GM19467 (cell line): Measurements from ENCODE around the gene OR7A5.
"Not testable (repeated sequence)": the region's sequence is repeated elsewhere in the genome, so short reads cannot be mapped to it uniquely, and the experiment has no call there.

Experiments used
- ATAC-seq: cut with Tn5 transposase; IDR thresholded peaks from one replicate; pipeline ENCODE4 v1.9.1; 2021; ENCODE audit warnings: mild to moderate bottlenecking, moderate library complexity; ENCODE audit not compliant: unreplicated experiment

The OR7A5 gene

DNA sequence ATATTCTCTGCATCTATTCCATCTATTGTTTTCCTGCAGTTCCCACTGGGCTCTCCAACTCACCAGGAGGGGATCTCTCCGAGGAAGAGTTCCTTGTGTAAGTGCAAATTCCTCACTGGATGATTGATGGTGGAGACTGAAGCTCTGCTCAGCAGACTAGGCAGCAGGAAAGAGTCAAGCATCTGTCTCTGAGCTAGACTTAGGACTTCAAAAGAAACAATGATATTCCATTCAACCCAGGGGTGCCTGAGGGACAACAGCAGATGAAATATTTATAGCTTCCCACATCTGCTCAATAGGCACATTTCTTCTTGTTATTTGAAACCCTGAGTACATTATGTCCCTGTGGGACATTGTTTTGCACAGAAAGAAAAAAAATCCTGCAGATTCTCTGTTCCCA lies at the start of gene OR7A5, which contains the start of gene OR7C1:
TSS of gene OR7A5 (minus strand) at position 175 of the 400 bp plus-strand sequence. CDS start 6,944 bp downstream, outside the sequence.
TSS of gene OR7C1 (minus strand) at position 175 of the 400 bp plus-strand sequence. CDS start 35,049 bp downstream, outside the sequence.
- ATAC-seq = no peak

- ATAC-seq = no peak
These were observed 36.7 kb upstream of the OR7A5 start for GRCh38 chr19:14871619-14872230.

DNA sequence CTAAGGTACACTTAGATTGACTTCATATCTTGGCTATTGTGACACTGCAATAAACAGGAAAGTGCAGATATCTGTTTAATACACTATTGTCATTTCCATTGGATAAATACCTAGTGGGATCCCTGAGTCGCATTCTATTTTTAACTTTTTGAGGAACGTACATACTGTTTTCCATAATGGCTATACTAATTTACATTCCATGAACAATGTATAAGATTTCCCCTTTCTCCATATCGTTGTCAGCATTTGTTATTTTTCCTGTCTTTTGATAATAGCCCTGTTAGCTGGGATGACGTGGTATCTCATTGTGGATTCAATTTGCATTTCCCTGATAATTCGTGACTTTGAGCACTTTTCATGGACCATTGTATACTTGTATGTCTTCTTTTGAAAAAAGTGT lies 33.5 kb upstream of the OR7A5 start:
- no peak for ATAC-seq

DNA sequence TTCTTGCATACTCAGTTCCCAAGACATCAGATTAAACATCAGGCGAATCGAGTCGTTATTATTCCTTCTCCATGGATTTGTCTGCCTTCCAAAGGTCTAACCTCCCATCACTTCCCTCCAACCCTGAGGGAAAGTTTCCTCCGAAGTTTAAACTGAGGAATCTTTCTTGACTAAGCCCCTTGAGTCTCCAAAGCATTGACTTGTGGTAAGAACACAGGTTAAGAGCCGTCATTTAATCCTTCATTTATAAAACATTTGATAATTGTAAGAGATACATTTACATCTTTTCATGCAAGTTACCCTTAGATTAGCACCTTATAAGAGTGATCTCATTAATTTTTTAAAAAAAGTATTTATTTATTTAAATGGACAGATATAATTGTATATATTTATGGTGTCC lies 13.8 kb upstream of the OR7A5 start, which contains the start of gene OR7A10:
TSS of gene OR7A10 (minus strand) at position 101 of the 400 bp plus-strand sequence. CDS start 7,045 bp downstream, outside the sequence.
- ATAC-seq = no peak

DNA sequence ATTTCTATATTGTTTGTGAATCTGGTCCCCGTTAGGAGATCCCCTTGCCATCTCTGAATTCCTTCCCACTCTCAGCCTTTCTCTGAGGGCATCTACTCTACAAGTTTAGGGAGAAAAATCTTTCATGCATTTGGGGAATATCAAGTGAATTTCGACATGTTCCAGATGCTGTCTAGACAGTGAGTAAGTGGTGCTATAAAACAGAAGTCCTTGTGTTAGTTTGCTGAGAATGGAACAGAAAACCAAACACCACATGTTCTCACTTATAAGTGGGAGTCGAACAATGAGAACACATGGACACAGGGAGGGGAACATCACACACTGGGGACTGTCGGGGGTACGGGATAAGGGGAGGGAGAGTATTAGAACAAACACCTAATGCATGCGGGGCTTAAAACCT lies 8.6 kb upstream of the OR7A5 start:
- ATAC-seq = no peak

DNA sequence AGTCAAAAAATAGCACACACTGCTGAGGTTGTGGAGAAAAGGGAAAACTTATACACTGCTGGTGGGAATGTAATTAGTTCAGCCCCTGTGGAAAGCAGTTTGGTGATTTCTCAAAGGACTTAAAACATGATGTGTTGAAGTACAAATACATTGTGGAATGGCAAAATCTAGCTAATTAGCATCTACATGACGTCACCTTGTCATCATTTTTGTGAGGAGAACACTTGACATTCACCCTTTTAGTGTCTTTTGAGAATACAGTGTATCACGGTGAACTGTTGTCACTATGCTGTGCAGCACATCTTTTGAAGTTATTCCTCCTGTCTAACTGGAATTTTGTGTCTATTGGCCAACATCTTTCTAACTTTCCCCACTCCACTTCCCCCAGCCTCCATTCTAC lies 8.2 kb upstream of the OR7A5 start:
- ATAC-seq = no peak

DNA sequence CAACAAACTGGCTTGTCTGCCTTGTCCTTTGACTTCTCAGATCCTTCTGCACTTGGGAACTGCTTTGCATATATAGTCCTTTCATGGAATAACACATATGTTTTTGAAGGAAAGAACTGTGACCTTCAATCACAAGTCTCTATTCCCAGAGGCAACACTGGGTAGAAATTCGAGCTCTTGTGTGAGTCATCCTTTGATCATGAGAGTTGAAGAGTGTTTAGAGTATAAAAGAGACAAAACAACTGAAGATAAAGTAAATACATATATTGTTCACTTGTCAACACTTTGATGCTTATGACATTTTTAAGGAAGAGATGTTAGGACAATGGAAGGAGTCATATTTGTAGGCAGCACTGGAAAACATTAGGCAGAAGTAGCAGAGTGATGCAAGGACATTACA lies 5.2 kb upstream of the OR7A5 start:
- ATAC-seq = no peak

DNA sequence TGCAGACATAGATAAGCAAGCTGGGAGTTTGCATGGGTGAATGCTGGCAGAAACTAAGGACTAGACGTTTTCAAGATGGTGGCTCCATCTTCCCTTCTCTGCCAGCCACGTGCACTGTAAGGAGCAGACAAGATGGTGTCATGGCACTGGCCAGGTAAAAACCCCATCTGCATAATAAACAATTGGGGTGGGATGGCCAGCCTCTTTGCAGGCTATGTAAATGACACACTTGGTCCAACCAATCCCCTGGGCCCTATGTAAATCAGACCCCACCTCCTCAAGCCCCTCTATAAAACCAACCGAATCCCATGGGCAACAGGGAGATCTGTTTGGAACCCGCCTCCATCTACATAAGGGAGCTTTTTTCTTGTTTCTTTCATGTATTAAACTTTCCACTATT lies 2.4 kb upstream of the OR7A5 start:
- ATAC-seq = no peak

GRCh38 chr19:14830702-14831101 lies 4.3 kb downstream of the OR7A5 start:
- no peak for ATAC-seq

GRCh38 chr19:14826006-14826405 lies 9.0 kb downstream of the OR7A5 start:
- ATAC-seq = no peak

DNA sequence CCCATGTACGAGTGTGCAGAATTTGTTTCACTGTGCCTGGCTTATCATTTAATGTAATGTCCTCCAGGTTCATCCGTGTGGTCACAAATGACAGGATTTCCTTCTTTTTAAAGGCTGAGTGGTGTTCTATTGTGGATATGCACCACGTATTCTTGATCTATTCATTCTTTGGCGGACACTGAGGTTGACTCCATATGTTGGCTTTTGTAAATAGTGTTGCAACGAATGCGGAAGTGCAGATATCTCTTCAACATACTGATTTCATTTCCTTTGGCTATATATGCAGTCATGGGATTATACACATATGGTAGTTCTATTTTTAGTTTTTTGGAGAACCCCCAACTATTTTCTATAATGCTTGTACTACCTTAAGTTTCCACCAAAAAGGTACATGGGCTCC lies 13.0 kb downstream of the OR7A5 start:
- no peak for ATAC-seq

DNA sequence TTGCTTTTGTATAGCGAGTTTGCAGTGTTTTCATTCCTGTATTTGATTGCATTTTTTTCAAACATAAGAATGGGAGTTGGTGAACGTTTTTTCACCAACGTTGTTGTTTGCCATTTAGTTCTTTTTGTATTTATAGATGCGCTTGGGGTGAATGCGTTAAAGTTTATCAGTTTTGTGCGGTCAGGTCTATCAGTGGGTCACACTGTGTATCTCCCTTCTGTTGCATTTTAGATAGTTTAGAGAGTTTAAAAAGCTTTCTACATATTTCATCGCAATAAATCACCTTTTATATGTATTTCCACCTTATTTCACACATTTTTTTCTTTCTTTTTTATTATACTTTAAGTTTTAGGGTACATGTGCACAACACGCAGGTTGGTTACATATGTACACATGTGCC lies 16.4 kb downstream of the OR7A5 start:
- ATAC-seq = no peak

- no peak for ATAC-seq
These were observed 17.9 kb downstream of the OR7A5 start for GRCh38 chr19:14817052-14817451.

- no peak for ATAC-seq
These were observed 19.9 kb downstream of the OR7A5 start for GRCh38 chr19:14814982-14815652.

DNA sequence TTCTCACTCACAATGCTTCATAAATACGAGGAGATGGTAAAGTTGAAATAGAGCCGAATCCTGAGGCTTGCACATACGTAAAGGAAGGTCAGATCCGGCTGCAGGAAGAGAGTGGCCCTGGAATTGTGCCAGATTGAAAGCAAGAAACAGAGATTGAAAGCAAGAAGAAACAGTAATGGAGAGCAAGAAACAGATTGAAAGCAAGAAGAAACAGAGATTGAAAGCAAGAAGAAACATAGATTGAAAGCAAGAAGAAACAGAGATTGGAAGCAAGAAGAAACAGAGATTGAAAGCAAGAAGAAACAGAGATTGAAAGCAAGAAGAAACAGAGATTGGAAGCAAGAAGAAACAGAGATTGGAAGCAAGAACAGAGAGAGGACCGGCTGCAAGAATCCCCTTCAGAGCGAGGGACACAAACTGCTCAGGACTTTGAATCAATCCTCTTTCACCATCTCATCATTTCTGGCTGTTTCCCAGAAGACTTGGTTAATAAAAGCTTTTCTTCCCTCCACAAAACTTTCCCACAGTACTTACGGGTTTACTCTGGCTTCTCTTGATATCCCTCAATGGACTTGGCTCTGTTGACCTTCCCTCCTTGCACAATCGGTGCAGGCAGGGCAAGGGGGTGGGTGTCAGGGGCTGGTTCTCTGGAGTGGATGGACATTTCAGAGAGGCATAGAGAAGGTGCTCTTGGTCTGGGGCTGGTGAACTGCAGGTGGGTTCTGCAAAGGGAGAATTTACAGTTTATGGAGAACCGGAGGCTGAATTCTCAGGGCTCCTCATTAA lies 25.5 kb downstream of the OR7A5 start:
- ATAC-seq = no peak

- ATAC-seq = no peak
These were observed 30.2 kb downstream of the OR7A5 start for GRCh38 chr19:14804765-14805164.

GRCh38 chr19:14798760-14799159 lies 36.2 kb downstream of the OR7A5 start:
- ATAC-seq = no peak

DNA sequence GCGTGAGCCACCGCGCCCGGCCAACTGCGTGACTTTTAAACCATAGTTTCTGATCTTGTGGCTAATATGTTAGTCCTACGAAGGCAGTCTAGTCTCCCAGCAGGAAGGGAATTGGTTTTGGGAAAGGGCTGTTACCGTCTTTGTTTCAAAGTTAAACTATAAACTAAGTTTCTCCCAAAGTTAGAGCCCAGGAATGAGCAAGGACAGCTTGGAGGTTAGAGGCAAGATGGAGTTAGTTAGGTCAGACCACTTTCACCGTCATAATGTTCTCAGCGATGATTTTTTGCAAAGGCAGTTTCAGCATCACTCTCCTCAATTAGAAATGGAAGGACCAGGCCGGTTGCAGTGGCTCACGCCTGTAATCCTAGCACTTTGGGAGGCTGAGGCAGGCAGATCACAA lies 39.0 kb downstream of the OR7A5 start:
- ATAC-seq = no peak

GRCh38 chr19:14795078-14795721 lies 39.8 kb downstream of the OR7A5 start:
- ATAC-seq = no peak

DNA sequence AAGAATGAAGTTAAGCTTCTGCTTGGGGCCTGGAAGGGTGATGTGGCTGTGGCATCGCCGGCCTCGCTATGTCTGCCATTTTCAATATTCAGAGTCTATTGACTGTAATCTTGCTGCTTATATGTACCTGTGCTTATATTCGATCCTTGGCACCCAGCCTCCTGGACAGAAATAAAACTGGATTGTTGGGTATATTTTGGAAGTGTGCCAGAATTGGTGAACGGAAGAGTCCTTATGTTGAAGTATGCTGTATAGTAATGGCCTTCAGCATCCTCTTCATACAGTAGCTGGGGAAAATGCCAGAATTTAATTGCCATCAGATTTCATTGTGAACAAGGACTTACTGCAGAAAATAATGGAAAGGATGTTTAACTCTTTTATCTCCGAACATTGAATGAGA lies 42.7 kb downstream of the OR7A5 start:
- not testable (repeated sequence) for ATAC-seq

DNA sequence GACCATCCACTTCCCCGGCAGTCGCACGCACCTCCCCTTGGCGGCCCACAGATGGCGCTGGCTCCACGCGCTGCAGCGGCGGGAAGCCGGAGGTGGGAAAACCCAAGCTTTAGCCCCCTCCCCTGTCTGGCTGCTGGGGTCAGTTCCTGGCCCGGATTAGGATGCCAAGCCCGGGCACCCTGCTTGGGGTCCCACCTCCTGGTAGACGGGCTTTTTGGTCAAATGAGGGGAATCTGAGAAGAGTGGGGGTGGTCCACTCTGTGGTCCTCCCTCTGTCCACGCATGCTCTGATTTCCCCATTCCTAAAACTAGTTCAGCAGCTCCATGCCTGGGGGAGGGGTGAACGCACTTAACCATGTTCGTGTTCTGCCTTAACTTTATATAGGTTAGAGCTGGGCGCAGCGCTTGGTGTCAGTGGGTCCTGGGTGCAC lies 48.5 kb downstream of the OR7A5 start:
- ATAC-seq = no peak
